ENCODE data around the gene SARM1. TPM values are rescaled to one million over a fixed set of nuclear protein-coding genes. Genes with fewer than 3 reads are reported as not detected.

SARM1 gene
- total RNA-seq, 1 donor from 2014 or later, result 12.8 TPM

DNA sequence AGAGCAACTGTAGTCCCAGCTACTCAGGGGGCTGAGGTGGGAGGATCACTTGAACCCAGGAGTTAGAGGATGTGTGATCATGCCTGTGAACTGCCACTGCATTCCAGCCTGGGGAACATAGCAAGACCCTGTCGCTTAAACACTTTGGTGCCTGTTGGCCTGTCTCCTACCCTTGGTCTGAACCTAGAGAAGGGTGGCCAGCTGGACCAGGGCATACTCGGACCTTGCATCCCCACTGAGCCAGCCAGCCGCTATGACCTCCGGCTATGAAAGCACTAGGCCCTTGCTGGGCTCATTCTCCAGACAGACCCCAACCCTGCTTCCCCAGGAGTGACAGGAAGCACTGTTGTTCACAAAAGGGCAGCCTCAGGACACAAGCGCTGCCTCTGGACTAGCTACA lies 40.8 kb upstream of the SARM1 start:
- no peaks in the 10 kb centered on the region for H3K27me3 Mint-ChIP-seq (ENCODE audit: low read depth, unreplicated experiment)
- Histone ChIP-seq H3K27me3 (ENCODE audit: insufficient read depth, low read length) (no peaks in the 10 kb centered on the region), H2AFZ (ENCODE audit: low read depth, low read length) (no peak overlapping the region), H3K9ac (ENCODE audit: low read length) (no peak overlapping the region), H3K4me3 (ENCODE audit: insufficient read depth, low read depth, low read length) (no peak overlapping the region), H3K9me3 (ENCODE audit: insufficient read depth, low read depth, low read length) (no peaks in the 10 kb centered on the region), H3K4me2 (ENCODE audit: low read length) (no peak overlapping the region), H3K4me1 (ENCODE audit: insufficient read depth, low read length) (peaks cover 17% of the 10 kb centered on the region), H3K27ac (ENCODE audit: low read depth, low read length) (no peak overlapping the region), H4K20me1 (ENCODE audit: insufficient read depth, low read length) (peaks cover 64% of the 10 kb centered on the region), H3K36me3 (ENCODE audit: insufficient read depth, low read length) (peaks cover 14% of the 10 kb centered on the region), H3K79me2 (ENCODE audit: insufficient read depth, low read length) (peaks cover 46% of the 10 kb centered on the region)
- no peaks in the 10 kb centered on the region for H3K9me3 Mint-ChIP-seq (ENCODE audit: unreplicated experiment)
- no peak overlapping the region for H3K27ac Mint-ChIP-seq (ENCODE audit: unreplicated experiment)
- no peak overlapping the region for H3K4me3 Mint-ChIP-seq (ENCODE audit: unreplicated experiment)
- peaks cover 19% of the 10 kb centered on the region for H3K36me3 Mint-ChIP-seq (ENCODE audit: low read depth, unreplicated experiment)
- DNase-seq (ENCODE audit: low read depth), result no peak
- TF ChIP-seq, protein P1, sequence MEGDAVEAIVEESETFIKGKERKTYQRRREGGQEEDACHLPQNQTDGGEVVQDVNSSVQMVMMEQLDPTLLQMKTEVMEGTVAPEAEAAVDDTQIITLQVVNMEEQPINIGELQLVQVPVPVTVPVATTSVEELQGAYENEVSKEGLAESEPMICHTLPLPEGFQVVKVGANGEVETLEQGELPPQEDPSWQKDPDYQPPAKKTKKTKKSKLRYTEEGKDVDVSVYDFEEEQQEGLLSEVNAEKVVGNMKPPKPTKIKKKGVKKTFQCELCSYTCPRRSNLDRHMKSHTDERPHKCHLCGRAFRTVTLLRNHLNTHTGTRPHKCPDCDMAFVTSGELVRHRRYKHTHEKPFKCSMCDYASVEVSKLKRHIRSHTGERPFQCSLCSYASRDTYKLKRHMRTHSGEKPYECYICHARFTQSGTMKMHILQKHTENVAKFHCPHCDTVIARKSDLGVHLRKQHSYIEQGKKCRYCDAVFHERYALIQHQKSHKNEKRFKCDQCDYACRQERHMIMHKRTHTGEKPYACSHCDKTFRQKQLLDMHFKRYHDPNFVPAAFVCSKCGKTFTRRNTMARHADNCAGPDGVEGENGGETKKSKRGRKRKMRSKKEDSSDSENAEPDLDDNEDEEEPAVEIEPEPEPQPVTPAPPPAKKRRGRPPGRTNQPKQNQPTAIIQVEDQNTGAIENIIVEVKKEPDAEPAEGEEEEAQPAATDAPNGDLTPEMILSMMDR (IDR thresholded peaks at IDR 0.05; ENCODE audit: insufficient read depth, low read depth, low read length), result no peak
- TF ChIP-seq EZH2 (IDR thresholded peaks at IDR 0.05; ENCODE audit: insufficient read depth, low read length), result no peak
- no peak for FAIRE-seq
- H3K4me1 Mint-ChIP-seq (ENCODE audit: low read depth, unreplicated experiment), result peaks cover 22% of the 10 kb centered on the region

- Histone ChIP-seq H3K4me2 (ENCODE audit: low read length) (no peak overlapping the region), H3K9ac (ENCODE audit: low read length) (no peak overlapping the region), H2AFZ (ENCODE audit: low read depth, low read length) (no peak overlapping the region), H3K4me3 (ENCODE audit: insufficient read depth, low read depth, low read length) (no peak overlapping the region), H3K4me1 (ENCODE audit: insufficient read depth, low read length) (peaks cover 21% of the 10 kb centered on the region), H3K27ac (ENCODE audit: low read depth, low read length) (no peak overlapping the region), H4K20me1 (ENCODE audit: insufficient read depth, low read length) (peaks cover 69% of the 10 kb centered on the region), H3K27me3 (ENCODE audit: insufficient read depth, low read length) (no peaks in the 10 kb centered on the region), H3K9me3 (ENCODE audit: insufficient read depth, low read depth, low read length) (no peaks in the 10 kb centered on the region), H3K36me3 (ENCODE audit: insufficient read depth, low read length) (peaks cover 14% of the 10 kb centered on the region), H3K79me2 (ENCODE audit: insufficient read depth, low read length) (peaks cover 59% of the 10 kb centered on the region)
- DNase-seq (ENCODE audit: low read depth), result no peak
- H3K4me3 Mint-ChIP-seq (ENCODE audit: unreplicated experiment), result no peak overlapping the region
- no peaks in the 10 kb centered on the region for H3K27me3 Mint-ChIP-seq (ENCODE audit: low read depth, unreplicated experiment)
- H3K4me1 Mint-ChIP-seq (ENCODE audit: low read depth, unreplicated experiment), result peaks cover 24% of the 10 kb centered on the region
- TF ChIP-seq, protein P1 (IDR thresholded peaks at IDR 0.05; ENCODE audit: insufficient read depth, low read depth, low read length), result no peak
- no peak for TF ChIP-seq EZH2 (IDR thresholded peaks at IDR 0.05; ENCODE audit: insufficient read depth, low read length)
- H3K27ac Mint-ChIP-seq (ENCODE audit: unreplicated experiment), result no peak overlapping the region
- H3K36me3 Mint-ChIP-seq (ENCODE audit: low read depth, unreplicated experiment), result peaks cover 14% of the 10 kb centered on the region
- FAIRE-seq, result no peak
- no peaks in the 10 kb centered on the region for H3K9me3 Mint-ChIP-seq (ENCODE audit: unreplicated experiment)
Measured at GRCh38 chr17:28331891-28332420, 39.5 kb upstream of the SARM1 start.

DNA sequence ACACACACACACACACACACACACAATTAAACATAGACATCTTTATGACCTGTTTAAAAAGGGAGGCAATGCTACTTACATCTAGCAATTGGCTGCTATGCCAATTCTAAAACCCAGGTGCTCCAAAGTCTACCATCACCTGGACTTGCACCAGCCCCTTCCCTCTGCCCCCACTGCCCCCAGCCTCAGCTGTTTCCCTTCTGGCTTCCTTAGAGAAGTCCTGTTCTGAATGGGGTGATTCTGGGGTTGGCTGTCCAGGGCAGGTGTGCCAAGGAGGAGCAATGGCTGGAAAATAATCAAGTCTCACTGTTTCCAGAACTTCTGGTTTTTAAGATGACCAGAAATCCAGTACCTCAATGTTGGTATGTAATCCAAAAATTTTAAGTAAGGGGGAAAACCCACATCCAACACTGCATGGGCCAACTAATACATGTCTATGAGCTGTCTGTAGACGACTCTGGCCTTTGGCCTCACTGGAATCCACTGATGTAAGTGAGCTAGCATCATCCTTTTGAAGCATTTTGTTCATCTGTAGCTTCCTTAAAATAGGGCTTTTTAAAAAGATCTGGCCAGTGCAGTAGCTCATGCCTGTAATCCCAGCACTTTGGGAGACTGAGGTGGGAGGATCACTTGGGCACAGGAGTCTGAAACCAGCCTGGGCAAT lies 38.3 kb upstream of the SARM1 start:
- peak overlapping the region; percentile 95 for H3K4me2 ChIP-seq (ENCODE audit: low read length)
- Mint-ChIP-seq H3K9me3 (ENCODE audit: unreplicated experiment) (no peaks in the 10 kb centered on the region), H3K4me3 (ENCODE audit: unreplicated experiment) (peak overlapping the region; percentile 99), H3K27ac (ENCODE audit: unreplicated experiment) (no peak overlapping the region), H3K4me1 (ENCODE audit: low read depth, unreplicated experiment) (peaks cover 31% of the 10 kb centered on the region), H3K27me3 (ENCODE audit: low read depth, unreplicated experiment) (no peaks in the 10 kb centered on the region), H3K36me3 (ENCODE audit: low read depth, unreplicated experiment) (peaks cover 11% of the 10 kb centered on the region)
- H2AFZ ChIP-seq (ENCODE audit: low read depth, low read length), result no peak overlapping the region
- TF ChIP-seq EZH2 (IDR thresholded peaks at IDR 0.05; ENCODE audit: insufficient read depth, low read length), result no peak
- TF ChIP-seq, protein P1 (IDR thresholded peaks at IDR 0.05; ENCODE audit: insufficient read depth, low read depth, low read length), result no peak
- FAIRE-seq, result no peak
- no peak overlapping the region for H3K4me3 ChIP-seq (ENCODE audit: insufficient read depth, low read depth, low read length)
- peaks cover 72% of the 10 kb centered on the region for H3K79me2 ChIP-seq (ENCODE audit: insufficient read depth, low read length)
- H3K27ac ChIP-seq (ENCODE audit: low read depth, low read length), result no peak overlapping the region
- no peak overlapping the region for H3K9ac ChIP-seq (ENCODE audit: low read length)
- no peaks in the 10 kb centered on the region for H3K9me3 ChIP-seq (ENCODE audit: insufficient read depth, low read depth, low read length)
- peaks cover 11% of the 10 kb centered on the region for H3K36me3 ChIP-seq (ENCODE audit: insufficient read depth, low read length)
- peaks cover 70% of the 10 kb centered on the region for H4K20me1 ChIP-seq (ENCODE audit: insufficient read depth, low read length)
- no peak for DNase-seq (ENCODE audit: low read depth)
- H3K4me1 ChIP-seq (ENCODE audit: insufficient read depth, low read length), result peaks cover 34% of the 10 kb centered on the region
- H3K27me3 ChIP-seq (ENCODE audit: insufficient read depth, low read length), result no peaks in the 10 kb centered on the region

Measured in astrocyte (in vitro differentiated cells and primary cell).